Stimulated activated CD8-positive, alpha-beta memory T cell treated with anti-CD3 and anti-CD28 coated beads, Interleukin-12 subunit alpha, Interleukin-12 subunit beta, amount 100 ng/mL, for 24 hours (primary cell): ENCODE results near the gene CIC.
"Not testable (repeated sequence)": the region's sequence is repeated elsewhere in the genome, so short reads cannot be mapped to it uniquely, and the experiment has no call there.

ENCODE experiments used
- DNase-seq: peaks from one replicate; pipeline ENCODE4 v3.0.0-alpha.2; 2020; ENCODE audit errors: extremely low read depth

Gene CIC

GRCh38 chr19:42333975-42334696 lies 65.1 kb downstream of the CIC start:
- no peak for DNase-seq

- no peak for DNase-seq
Observed at GRCh38 chr19:42334697-42335373, 65.8 kb downstream of the CIC start.

- DNase-seq: no peak
Observed at GRCh38 chr19:42335374-42335936, 66.4 kb downstream of the CIC start.

- no peak for DNase-seq
Observed at GRCh38 chr19:42335971-42336370, 66.9 kb downstream of the CIC start.

GRCh38 chr19:42339126-42339860 lies 70.2 kb downstream of the CIC start:
- not testable (repeated sequence) for DNase-seq

- DNase-seq: not testable (repeated sequence)
Observed at GRCh38 chr19:42339922-42340321, 70.9 kb downstream of the CIC start.

GRCh38 chr19:42343344-42344110 lies 74.5 kb downstream of the CIC start:
- DNase-seq: no peak

- no peak for DNase-seq
Observed at GRCh38 chr19:42344336-42344893, 75.4 kb downstream of the CIC start.
